ENCODE measurements around the gene BUB1B.
"Not testable (repeated sequence)": the region's sequence is repeated elsewhere in the genome, so short reads cannot be mapped to it uniquely, and the experiment has no call there.

BUB1B gene

GRCh38 chr15:40160689-40161688 is at the start of gene BUB1B:
Gene BUB1B (plus strand): TSS chr15:40161069. CDS start chr15:40161221, 152 bp downstream.
- H3K4me1 ChIP-seq (ENCODE audit: low read depth, poor library complexity, severe bottlenecking) = peaks cover 27% of the 10 kb centered on the region
- H3K4me3 ChIP-seq (IDR thresholded peaks at IDR 0.05; ENCODE audit: insufficient read depth, low read depth, low read length) = no peak within 1 kb of the TSS
- no peak for TF ChIP-seq CTCF (conservative IDR thresholded peaks at IDR 0.05; ENCODE audit: low read depth, low read length)
- peaks cover 11% of the 10 kb centered on the region for H3K36me3 ChIP-seq (ENCODE audit: insufficient read depth)
- H3K4me2 ChIP-seq = peak within 1 kb of the TSS; percentile 76
- peak within 1 kb of the TSS; percentile 72 for H3K9ac ChIP-seq
- no peaks in the 10 kb centered on the region for H3K27me3 ChIP-seq (ENCODE audit: insufficient read depth, low read depth)
- H3K27ac ChIP-seq = peak within 1 kb of the TSS; percentile 61
- H4K20me1 ChIP-seq (ENCODE audit: insufficient read depth) = no peaks in the 10 kb centered on the region; the same call in 1 of the 2 replicates
- H3K79me2 ChIP-seq (ENCODE audit: insufficient read depth, low read depth) = peaks cover 51% of the 10 kb centered on the region
- H2AFZ ChIP-seq (ENCODE audit: low read depth) = peak within 1 kb of the TSS; percentile 60

GRCh38 chr15:40111888-40112287 is 49.0 kb upstream of the BUB1B start:
- H3K4me2 ChIP-seq = peak overlapping the region; percentile 44
- peak overlapping the region; percentile 31; the same call in 1 of the 2 replicates for H3K27ac ChIP-seq
- H3K36me3 ChIP-seq (ENCODE audit: insufficient read depth) = no peaks in the 10 kb centered on the region
- no peaks in the 10 kb centered on the region for H3K27me3 ChIP-seq (ENCODE audit: insufficient read depth, low read depth)
- TF ChIP-seq CTCF (conservative IDR thresholded peaks at IDR 0.05; ENCODE audit: low read depth, low read length) = no peak
- no peaks in the 10 kb centered on the region for H4K20me1 ChIP-seq (ENCODE audit: insufficient read depth)
- no peak overlapping the region for H3K4me3 ChIP-seq (IDR thresholded peaks at IDR 0.05; ENCODE audit: insufficient read depth, low read depth, low read length)
- peaks cover 87% of the 10 kb centered on the region for H3K4me1 ChIP-seq (ENCODE audit: low read depth, poor library complexity, severe bottlenecking)
- peaks cover 4% of the 10 kb centered on the region; the same call in 1 of the 2 replicates for H3K79me2 ChIP-seq (ENCODE audit: insufficient read depth, low read depth)
- H3K9ac ChIP-seq = no peak overlapping the region
- H2AFZ ChIP-seq (ENCODE audit: low read depth) = peak overlapping the region; percentile 8; the same call in 1 of the 2 replicates

- Histone ChIP-seq H4K20me1 (ENCODE audit: insufficient read depth) (no peaks in the 10 kb centered on the region), H3K4me1 (ENCODE audit: low read depth, poor library complexity, severe bottlenecking) (peaks cover 80% of the 10 kb centered on the region), H3K27me3 (ENCODE audit: insufficient read depth, low read depth) (no peaks in the 10 kb centered on the region), H3K36me3 (ENCODE audit: insufficient read depth) (no peaks in the 10 kb centered on the region), H3K4me3 (IDR thresholded peaks at IDR 0.05; ENCODE audit: insufficient read depth, low read depth, low read length) (no peak overlapping the region), H2AFZ (ENCODE audit: low read depth) (no peak overlapping the region), H3K27ac (no peak overlapping the region), H3K9ac (no peak overlapping the region), H3K4me2 (no peak overlapping the region; the same call in 1 of the 2 replicates), H3K79me2 (ENCODE audit: insufficient read depth, low read depth) (no peaks in the 10 kb centered on the region; the same call in 1 of the 2 replicates)
- TF ChIP-seq CTCF (conservative IDR thresholded peaks at IDR 0.05; ENCODE audit: low read depth, low read length) = no peak
Measured at GRCh38 chr15:40112789-40113188, 48.1 kb upstream of the BUB1B start.

GRCh38 chr15:40114218-40114617 is 46.7 kb upstream of the BUB1B start:
- H3K27me3 ChIP-seq (ENCODE audit: insufficient read depth, low read depth) = no peaks in the 10 kb centered on the region
- no peak overlapping the region for H3K4me3 ChIP-seq (IDR thresholded peaks at IDR 0.05; ENCODE audit: insufficient read depth, low read depth, low read length)
- no peaks in the 10 kb centered on the region for H3K79me2 ChIP-seq (ENCODE audit: insufficient read depth, low read depth)
- no peak for TF ChIP-seq CTCF (conservative IDR thresholded peaks at IDR 0.05; ENCODE audit: low read depth, low read length)
- H3K9ac ChIP-seq = no peak overlapping the region
- H3K27ac ChIP-seq = no peak overlapping the region
- peaks cover 78% of the 10 kb centered on the region for H3K4me1 ChIP-seq (ENCODE audit: low read depth, poor library complexity, severe bottlenecking)
- H2AFZ ChIP-seq (ENCODE audit: low read depth) = no peak overlapping the region
- no peaks in the 10 kb centered on the region for H4K20me1 ChIP-seq (ENCODE audit: insufficient read depth)
- no peak overlapping the region for H3K4me2 ChIP-seq
- H3K36me3 ChIP-seq (ENCODE audit: insufficient read depth) = no peaks in the 10 kb centered on the region

GRCh38 chr15:40115106-40115505 is 45.8 kb upstream of the BUB1B start:
- H4K20me1 ChIP-seq (ENCODE audit: insufficient read depth); H3K4me3 ChIP-seq (IDR thresholded peaks at IDR 0.05; ENCODE audit: insufficient read depth, low read depth, low read length); H3K27me3 ChIP-seq (ENCODE audit: insufficient read depth, low read depth); H3K79me2 ChIP-seq (ENCODE audit: insufficient read depth, low read depth); H3K36me3 ChIP-seq (ENCODE audit: insufficient read depth): not testable (repeated sequence)
- H3K4me1 ChIP-seq (ENCODE audit: low read depth, poor library complexity, severe bottlenecking) = peaks cover 69% of the 10 kb centered on the region
- H3K9ac ChIP-seq = peak overlapping the region; percentile 28; the same call in 1 of the 2 replicates
- H2AFZ ChIP-seq (ENCODE audit: low read depth) = peak overlapping the region; percentile 43; the same call in 1 of the 2 replicates
- H3K27ac ChIP-seq = peak overlapping the region; percentile 44; the same call in 1 of the 2 replicates
- peak overlapping the region; percentile 39; the same call in 1 of the 2 replicates for H3K4me2 ChIP-seq

Measured in KMS-11 (cell line).